AG04449 (cell line): Measurements from ENCODE around the gene KLHL29.

Source experiments
- CTCF ChIA-PET: fragments of 350-600 bp; formaldehyde crosslinking; extraction: SDS; loops from one replicate; lab custom pipeline; 2021; ENCODE audit warnings: antibody characterized with exemption; lab: Yijun Ruan, JAX
- POLR2A ChIA-PET: fragments of 400-600, 350-600 bp; formaldehyde crosslinking; extraction: SDS; loops from one replicate; lab custom pipeline; 2020; ENCODE audit warnings: antibody characterized with exemption, inconsistent platforms; lab: Yijun Ruan, JAX
- DNase-seq: peaks from one replicate; pipeline ENCODE4 v3.0.0-alpha.2; 2010; ENCODE audit warnings: low read depth, low spot score
- H3K4me3 ChIP-seq: 2 replicates; pipeline ENCODE4 v1.5.1; 2011; ENCODE audit warnings: low read depth, mild to moderate bottlenecking, control low read depth, low read length
- CTCF ChIP-seq: IDR thresholded peaks from one replicate; pipeline ENCODE4 v1.5.1; 2011; ENCODE audit warnings: mild to moderate bottlenecking, moderate library complexity, low read length, control low read depth, inconsistent platforms; ENCODE audit not compliant: insufficient read depth; ENCODE audit errors: missing control alignments

Gene KLHL29

GRCh38 chr2:23568626-23569190 lies 183.7 kb downstream of the KLHL29 start:
- DNase-seq = no peak
- CTCF ChIA-PET = interaction anchor here (1.7 to 1.8 kb wide), 2 partner anchors 11 to 49 kb away, joined by 3 to 6 read pairs; no protein-coding TSS in a partner anchor
- H3K4me3 ChIP-seq = no peak overlapping the region
- POLR2A ChIA-PET = no interaction called here
- TF ChIP-seq CTCF = no peak

GRCh38 chr2:23569761-23570365 lies 184.9 kb downstream of the KLHL29 start:
- DNase-seq = no peak
- ChIA-PET CTCF (interaction anchor here (0.9 to 1.8 kb wide), 3 partner anchors 9 to 190 kb away, joined by 3 to 6 read pairs (median 5); no protein-coding TSS in a partner anchor), POLR2A (no interaction called here)
- H3K4me3 ChIP-seq = no peak overlapping the region
- no peak for TF ChIP-seq CTCF

GRCh38 chr2:23571085-23571484 lies 186.1 kb downstream of the KLHL29 start:
- H3K4me3 ChIP-seq = no peak overlapping the region
- CTCF ChIA-PET = no interaction called here
- POLR2A ChIA-PET = no interaction called here
- TF ChIP-seq CTCF = no peak
- DNase-seq = no peak

- DNase-seq = no peak
- ChIA-PET POLR2A (no interaction called here), CTCF (no interaction called here)
- no peak for TF ChIP-seq CTCF
- H3K4me3 ChIP-seq = no peak overlapping the region
Measured at GRCh38 chr2:23571527-23572282, 186.7 kb downstream of the KLHL29 start.

GRCh38 chr2:23574919-23575654 lies 190.1 kb downstream of the KLHL29 start:
- POLR2A ChIA-PET = no interaction called here
- H3K4me3 ChIP-seq = no peak overlapping the region
- no peak for TF ChIP-seq CTCF
- CTCF ChIA-PET = interaction anchor here (1.2 kb wide), 1 partner anchor 12 kb away, joined by 3 read pairs; no protein-coding TSS in a partner anchor
- DNase-seq = no peak
